ENCODE measurements around the gene CDK8.

CDK8 gene

DNA sequence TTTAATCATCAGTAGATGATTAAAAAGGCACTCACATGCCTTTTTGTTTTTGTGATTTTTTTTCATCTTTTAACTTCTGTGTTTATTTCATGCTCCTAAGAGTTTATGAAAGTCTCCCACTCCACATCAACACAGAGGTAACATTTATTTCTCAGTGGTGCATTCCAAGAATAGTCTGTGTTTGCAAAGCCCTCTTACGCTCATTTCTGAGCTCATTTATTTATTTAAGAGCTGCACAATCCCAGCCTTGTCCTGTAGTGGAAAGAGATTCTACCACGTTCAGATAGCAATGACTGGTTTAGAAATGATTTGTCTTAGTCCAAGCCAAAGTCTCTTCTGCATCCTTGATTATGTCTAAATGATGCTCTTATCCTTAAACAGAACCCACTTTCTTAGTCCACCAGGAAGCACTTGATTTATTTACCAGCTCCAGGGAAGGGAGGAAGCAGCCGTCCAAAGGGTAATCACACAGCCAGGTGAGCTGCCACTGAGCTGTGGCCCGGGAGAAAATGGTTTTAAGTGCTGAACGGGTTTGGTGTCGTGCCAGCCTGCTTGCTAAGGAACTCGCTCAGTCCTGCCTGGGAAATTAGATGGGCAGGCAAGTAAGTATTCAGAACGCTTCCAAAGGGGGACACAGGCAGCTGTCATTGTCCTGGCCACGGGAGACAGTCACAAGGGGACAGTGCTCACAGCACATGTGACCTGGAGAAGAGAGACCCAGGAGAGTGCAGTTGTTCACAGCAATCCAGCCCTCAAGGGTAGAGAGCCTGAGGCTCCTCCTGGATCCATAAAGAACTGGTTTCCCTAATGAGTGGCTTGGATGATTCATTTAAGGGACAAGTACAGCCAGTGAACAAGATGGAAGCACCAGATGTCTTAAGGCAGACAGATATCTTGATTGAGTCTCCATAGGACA lies 171.8 kb downstream of the CDK8 start:
- no peak for DNase-seq (ENCODE audit: low read depth)
- H3K4me3 ChIP-seq (ENCODE audit: low read depth, low read length): no peak overlapping the region
- TF ChIP-seq, protein P1, sequence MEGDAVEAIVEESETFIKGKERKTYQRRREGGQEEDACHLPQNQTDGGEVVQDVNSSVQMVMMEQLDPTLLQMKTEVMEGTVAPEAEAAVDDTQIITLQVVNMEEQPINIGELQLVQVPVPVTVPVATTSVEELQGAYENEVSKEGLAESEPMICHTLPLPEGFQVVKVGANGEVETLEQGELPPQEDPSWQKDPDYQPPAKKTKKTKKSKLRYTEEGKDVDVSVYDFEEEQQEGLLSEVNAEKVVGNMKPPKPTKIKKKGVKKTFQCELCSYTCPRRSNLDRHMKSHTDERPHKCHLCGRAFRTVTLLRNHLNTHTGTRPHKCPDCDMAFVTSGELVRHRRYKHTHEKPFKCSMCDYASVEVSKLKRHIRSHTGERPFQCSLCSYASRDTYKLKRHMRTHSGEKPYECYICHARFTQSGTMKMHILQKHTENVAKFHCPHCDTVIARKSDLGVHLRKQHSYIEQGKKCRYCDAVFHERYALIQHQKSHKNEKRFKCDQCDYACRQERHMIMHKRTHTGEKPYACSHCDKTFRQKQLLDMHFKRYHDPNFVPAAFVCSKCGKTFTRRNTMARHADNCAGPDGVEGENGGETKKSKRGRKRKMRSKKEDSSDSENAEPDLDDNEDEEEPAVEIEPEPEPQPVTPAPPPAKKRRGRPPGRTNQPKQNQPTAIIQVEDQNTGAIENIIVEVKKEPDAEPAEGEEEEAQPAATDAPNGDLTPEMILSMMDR (IDR thresholded peaks at IDR 0.05; ENCODE audit: insufficient read depth, low read depth, low read length, missing control alignments): no peak

DNA sequence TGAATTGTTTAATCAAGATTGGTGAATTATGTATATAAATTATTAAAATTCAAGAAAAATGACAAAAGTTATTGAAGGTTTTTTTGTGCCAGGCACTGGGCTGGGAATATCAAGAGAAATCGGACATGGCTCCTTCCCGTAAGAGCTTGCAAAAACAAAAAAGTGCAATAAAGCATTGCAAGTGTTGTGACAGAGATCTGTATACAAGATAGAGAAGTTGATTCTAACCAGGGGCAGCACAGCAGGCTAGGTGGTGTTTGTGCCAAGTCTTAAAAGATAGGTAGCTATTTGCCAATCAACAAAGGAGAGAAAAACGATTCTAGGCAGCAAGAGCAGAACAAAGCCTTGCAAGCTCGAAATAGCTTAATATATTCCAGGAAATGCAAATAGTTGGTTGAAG lies 179.8 kb downstream of the CDK8 start:
- no peak overlapping the region for H3K4me3 ChIP-seq (ENCODE audit: low read depth, low read length)
- no peak for DNase-seq (ENCODE audit: low read depth)
- TF ChIP-seq, protein P1 (IDR thresholded peaks at IDR 0.05; ENCODE audit: insufficient read depth, low read depth, low read length, missing control alignments): no peak

DNA sequence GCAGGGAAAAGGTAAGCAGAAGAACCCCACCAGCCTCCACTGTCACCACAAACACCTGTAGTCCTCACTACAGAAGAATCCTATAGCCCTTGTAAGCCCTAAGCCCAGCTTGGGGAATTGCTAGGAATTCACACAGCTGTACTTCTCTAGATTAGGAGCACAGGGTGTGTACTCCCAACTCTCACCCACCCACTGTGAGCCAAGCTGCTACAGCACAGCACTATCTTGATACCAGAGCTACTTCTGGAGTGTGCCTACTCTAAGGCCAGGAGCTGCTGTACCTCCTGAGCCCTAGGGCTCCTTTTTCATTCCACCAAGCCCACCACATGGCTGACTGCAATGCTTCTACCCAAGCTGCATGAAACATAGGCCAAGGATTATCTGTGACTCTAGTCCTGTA lies 181.2 kb downstream of the CDK8 start:
- no peak for DNase-seq (ENCODE audit: low read depth)
- TF ChIP-seq, protein P1 (IDR thresholded peaks at IDR 0.05; ENCODE audit: insufficient read depth, low read depth, low read length, missing control alignments): no peak
- H3K4me3 ChIP-seq (ENCODE audit: low read depth, low read length): no peak overlapping the region

DNA sequence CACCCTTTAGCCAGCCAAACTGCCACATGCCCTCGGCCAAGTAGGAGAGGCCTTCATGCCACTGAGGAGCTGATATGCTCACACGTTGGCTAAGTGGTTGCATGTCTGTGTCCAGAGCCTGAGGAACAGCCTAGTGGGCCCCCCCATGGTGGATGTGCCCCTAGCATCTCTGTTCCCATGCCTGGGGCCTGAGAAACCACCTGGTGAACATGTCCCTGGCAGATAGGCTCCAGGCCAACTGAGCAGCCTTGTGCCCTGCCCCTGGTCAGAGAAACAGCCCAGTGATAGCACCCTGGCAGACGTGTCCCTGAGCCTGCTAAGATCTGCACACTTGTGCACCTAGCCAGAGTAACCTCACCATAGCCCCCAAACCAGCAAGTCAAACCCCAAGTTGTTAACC lies 181.7 kb downstream of the CDK8 start:
- no peak for DNase-seq (ENCODE audit: low read depth)
- TF ChIP-seq, protein P1 (IDR thresholded peaks at IDR 0.05; ENCODE audit: insufficient read depth, low read depth, low read length, missing control alignments): no peak
- no peak overlapping the region for H3K4me3 ChIP-seq (ENCODE audit: low read depth, low read length)

DNA sequence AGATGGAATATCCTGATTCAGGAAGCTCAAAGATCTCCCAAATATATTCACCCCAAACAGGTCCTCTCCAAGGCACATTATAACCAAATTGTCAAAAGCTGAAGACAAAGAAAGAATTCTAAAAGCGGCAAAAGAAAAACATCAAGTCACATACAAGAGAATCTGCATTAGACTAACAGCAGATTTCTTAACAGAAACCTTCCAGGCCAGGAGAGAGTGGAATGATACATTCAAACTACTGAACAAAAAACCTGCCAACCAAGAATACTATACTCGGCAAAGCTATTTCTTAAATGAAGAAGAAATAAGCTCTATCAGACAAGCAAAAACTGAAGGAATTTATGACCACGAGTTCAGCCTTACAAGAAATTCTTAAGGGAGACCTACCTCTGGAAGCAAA lies 183.0 kb downstream of the CDK8 start:
- TF ChIP-seq, protein P1 (IDR thresholded peaks at IDR 0.05; ENCODE audit: insufficient read depth, low read depth, low read length, missing control alignments): no peak
- no peak for DNase-seq (ENCODE audit: low read depth)
- H3K4me3 ChIP-seq (ENCODE audit: low read depth, low read length): no peak overlapping the region

DNA sequence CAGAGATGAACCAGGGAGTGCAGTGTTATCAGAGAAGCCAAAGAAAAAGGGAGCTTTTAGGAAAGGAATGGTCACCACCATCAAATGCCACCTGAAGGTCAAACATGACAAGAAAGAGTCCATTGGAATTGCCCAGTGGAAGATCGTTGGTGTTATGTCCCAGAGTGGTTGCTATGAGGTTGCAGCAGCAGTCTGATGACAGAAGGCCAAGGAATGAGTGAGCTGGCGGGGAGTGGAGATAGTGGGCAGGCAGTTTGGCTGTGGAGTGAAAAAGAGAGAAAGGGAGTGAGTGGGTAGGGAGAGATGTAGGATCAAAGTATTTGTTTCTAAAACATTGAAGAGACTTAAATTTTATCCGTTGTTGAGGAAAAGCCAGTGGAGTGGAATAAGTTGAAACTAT lies 186.2 kb downstream of the CDK8 start:
- no peak overlapping the region for H3K4me3 ChIP-seq (ENCODE audit: low read depth, low read length)
- TF ChIP-seq, protein P1 (IDR thresholded peaks at IDR 0.05; ENCODE audit: insufficient read depth, low read depth, low read length, missing control alignments): no peak
- no peak for DNase-seq (ENCODE audit: low read depth)

DNA sequence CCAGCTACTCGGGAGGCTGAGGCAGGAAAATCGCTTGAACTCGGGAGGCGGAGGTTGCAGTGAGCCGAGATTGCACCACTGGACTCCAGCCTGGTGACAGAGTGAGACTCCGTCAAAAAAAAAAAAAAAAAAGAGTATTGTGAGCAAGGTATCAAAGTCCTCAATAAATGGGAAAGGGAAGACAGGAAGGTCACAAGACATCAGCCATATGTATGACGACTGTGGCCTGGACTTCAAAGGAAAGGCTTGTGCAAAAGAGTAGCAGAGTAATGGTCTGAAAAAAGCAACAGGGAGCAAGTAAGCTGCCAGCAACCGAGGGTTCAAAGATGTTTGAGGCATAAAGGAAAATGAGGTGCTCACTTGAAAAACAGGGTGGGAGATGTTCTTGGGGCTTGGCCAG lies 187.5 kb downstream of the CDK8 start:
- no peak for DNase-seq (ENCODE audit: low read depth)
- no peak overlapping the region for H3K4me3 ChIP-seq (ENCODE audit: low read depth, low read length)
- TF ChIP-seq, protein P1 (IDR thresholded peaks at IDR 0.05; ENCODE audit: insufficient read depth, low read depth, low read length, missing control alignments): no peak

Measured in GM12865 (cell line).